Posterior vena cava (tissue), 2 donors: ENCODE data around the gene ERC2. TPM values are rescaled to one million over a fixed set of nuclear protein-coding genes. Genes with fewer than 3 reads are reported as not detected.
"Not testable (repeated sequence)": the region's sequence is repeated elsewhere in the genome, so short reads cannot be mapped to it uniquely, and the experiment has no call there.

Experiments used
- DNase-seq: peaks from one replicate; pipeline ENCODE4 v3.0.0-alpha.2; 2020; ENCODE audit warnings: low spot score
- intact Hi-C, 2 donors: fragments of 100-400 bp; cut with DNase I; formaldehyde crosslinking; loops; one replicate each; pipeline versions ENCODE4 v1.14.1 to v1.14.2; 2022 to 2023
- total RNA-seq, 2 donors: library from RNA; stranded (reverse); fragmentation: NEBNext Ultra II Directional; extraction: Animal tissue kit (Norgen Biotek cat#: 25700); gene quantifications; one replicate each; pipeline ENCODE4 v1.2.1, GENCODE V29; 2021
- donor health status: DM: yes; HTN: yes; CAD: no.
- donor health status: DM: yes; HTN: yes; CAD: no.

ERC2 gene
- total RNA-seq, 2 donors from 2014 or later = 0.14 TPM

- DNase-seq = no peak
- intact Hi-C loops = no loop called here
These were observed 407.6 kb downstream of the ERC2 start for GRCh38 chr3:56060521-56061278.

DNA sequence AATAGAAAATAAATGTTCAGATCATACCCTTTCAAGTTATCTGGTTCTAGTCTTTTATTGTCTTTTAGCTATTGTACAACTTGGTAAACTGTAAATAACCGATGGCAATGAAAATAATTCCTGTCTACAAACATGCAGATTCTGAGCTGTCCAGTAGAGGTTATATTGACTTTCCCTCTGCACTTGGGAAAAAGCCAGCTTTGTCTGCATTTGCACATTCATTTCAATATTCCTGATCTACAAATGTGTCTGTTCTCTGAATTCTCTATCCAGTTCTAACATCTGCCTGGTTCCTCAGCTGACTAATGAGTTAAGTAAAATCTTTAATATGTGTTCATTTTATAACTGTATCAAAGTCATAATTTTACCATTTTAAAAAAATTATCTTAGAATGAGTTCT is 408.5 kb downstream of the ERC2 start:
- intact Hi-C loops = no loop called here
- DNase-seq = no peak

- intact Hi-C loops = no loop called here
- DNase-seq = no peak
These were observed 412.3 kb downstream of the ERC2 start for GRCh38 chr3:56055951-56056350.

GRCh38 chr3:56055546-56055945 is 412.7 kb downstream of the ERC2 start:
- intact Hi-C loops = no loop called here
- no peak for DNase-seq

DNA sequence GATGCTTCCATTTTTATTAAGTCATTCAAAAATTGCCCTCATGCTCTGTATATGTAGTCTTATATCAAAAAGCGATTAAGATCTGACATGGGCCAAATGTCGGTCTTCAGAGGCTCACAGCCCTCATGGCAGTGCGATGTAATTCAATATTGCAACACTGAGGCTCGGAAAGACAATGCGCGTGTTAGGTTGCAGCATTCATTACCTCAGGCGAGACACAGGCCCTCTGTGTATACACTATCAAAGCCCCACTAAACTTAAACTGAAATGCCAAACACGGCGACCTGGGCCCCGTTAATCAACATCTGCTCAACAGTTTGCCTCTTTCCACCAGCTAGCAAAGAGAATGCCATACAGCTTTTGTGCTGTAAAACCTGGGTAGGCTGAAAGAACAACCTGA is 413.4 kb downstream of the ERC2 start:
- DNase-seq = no peak
- intact Hi-C loops = no loop called here

GRCh38 chr3:56053727-56054126 is 414.5 kb downstream of the ERC2 start:
- intact Hi-C loops = no loop called here
- DNase-seq = no peak

DNA sequence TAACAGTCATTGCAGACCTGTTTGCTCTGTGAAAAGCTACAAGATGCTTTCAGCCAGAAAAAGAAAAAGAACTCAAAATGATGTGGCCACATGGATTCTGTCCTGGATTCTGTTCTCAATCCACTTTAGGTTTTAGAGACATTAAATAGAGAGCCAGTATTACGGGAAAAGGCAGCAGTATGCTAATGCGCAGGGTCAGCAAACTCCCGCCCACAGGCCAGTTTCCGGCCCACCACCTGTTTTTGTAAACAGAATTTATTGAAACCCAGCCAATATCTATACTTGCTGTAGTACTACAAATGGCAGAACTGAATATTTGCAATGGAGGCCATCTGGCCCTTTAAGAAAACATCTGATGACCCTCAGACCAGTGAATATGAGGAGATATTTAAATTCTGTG is 416.1 kb downstream of the ERC2 start:
- intact Hi-C loops = no loop called here
- DNase-seq = no peak

DNA sequence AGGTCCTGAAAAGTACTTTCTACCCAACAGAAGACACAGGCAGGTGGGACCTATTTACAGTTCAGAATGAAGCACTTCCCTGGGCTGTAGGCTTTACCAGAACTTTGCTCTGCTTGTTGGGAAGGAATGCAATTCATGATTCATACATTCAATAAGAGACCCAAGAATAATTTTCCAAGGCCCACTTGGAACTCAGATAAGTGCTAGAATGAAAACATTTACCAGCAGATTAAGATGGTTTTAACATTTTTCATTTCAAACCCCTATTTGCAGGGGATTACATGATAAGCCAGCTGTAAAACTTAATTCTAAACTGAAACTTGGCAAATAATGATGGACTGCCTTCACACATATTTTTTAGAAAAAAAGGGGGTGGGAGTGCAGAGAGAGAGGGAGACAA is 417.2 kb downstream of the ERC2 start:
- intact Hi-C loops = no loop called here
- DNase-seq = no peak

- DNase-seq = no peak
- intact Hi-C loops = no loop called here
These were observed 419.3 kb downstream of the ERC2 start for GRCh38 chr3:56048946-56049345.

GRCh38 chr3:56048331-56048730 is 419.9 kb downstream of the ERC2 start:
- no peak for DNase-seq
- intact Hi-C loops = no loop called here

DNA sequence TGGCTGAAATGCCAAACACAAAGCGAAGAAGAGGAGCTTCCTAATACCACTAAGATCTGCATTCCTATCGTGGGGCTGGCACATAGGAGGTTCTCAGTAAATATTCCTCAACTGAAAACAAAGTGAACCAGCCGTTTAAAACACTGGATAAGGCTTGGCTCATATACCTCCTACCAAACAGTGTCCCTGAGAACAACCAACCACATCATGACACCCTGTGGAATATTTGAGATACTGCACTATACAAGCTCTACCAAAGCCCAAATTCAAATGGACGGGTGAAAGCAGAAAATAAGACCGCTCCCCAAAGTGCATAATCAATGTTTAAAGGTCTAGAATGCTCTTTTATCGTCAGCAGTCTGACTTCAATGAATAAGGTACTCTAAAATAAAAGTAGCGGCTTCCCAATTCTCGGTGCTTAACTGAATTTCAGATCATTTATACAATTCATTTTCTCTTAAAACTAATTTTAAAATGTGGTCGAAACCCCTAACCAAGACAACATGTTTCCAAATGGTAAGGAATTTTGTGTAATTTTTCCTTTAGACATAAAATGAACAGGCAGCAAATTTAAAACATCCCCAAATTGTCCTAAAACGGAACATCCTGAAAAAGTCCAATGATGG is 425.8 kb downstream of the ERC2 start:
- intact Hi-C loops = no loop called here
- no peak for DNase-seq

GRCh38 chr3:56025326-56025725 is 442.9 kb downstream of the ERC2 start:
- DNase-seq = no peak
- intact Hi-C loops = no loop called here

- DNase-seq = no peak
- intact Hi-C loops = no loop called here
These were observed 444.7 kb downstream of the ERC2 start for GRCh38 chr3:56023546-56023945.

DNA sequence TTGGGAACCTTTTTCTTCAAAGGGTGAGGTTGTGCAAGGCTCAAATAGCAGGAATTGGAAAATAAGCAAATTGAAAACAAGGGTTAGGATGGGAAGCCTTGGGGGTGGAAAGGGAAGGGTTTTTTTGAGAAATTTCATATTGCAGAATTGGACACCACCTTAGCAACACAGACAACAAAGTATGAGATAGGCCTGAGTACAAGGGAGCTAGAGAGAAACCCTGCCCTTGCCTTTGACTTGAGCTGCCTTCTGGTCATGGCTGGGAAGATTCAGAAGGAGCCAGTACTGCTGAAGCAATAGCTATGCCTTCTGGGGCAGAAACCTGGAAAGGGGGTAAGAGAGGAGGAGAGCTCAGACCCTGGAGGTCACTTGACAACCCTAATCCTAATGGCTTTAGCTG is 445.6 kb downstream of the ERC2 start:
- DNase-seq = no peak
- intact Hi-C loops = no loop called here

DNA sequence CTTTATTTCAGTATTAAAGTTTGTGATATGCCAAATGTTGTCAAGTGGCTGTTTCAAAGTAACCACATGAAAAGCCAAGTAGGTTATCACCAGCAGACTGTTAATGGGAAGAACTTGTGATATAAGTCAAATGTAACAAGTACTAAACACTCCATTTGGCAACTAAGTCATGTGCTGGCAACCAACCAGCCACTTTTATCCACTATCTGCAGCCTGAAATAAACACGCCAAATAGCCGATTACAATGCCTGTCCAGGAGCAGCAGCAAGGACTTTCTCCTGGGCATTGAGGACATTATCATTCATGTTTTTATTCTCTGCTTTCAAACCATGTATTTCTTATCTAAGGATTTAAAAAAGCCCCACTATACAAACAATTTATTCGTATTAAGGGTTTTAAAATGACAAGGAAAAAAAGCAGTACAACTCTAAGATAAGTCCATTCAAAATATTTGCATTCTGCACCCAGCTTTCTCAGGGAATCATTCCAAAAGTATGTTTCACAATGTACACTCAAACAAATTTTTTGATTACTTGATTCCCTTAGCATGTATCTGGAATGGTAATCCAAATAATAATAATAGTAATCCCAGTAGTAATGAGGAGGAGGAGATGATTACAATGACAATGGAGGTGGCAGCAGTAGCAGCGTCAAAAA is 448.6 kb downstream of the ERC2 start:
- DNase-seq = no peak
- intact Hi-C loops = no loop called here

GRCh38 chr3:56015374-56015773 is 452.9 kb downstream of the ERC2 start:
- DNase-seq, intact Hi-C loops: not testable (repeated sequence)

DNA sequence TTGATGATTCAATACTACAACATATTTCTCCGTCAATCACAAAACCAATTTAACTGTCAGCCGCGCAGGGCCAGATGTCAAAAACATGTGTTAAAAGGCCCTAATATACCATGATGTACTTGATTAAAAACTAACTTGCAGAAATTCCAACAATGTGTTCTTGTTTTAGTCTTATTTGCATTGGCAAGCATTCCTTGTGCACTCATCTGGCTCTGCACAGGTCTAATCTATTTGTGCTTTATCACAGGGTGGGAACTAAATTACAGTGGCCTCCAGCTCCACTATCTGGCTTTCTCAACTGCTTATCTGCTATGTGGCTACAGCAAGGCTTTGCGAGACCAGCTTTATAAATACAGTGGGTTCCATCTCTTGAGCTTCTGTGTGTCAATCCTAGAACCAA is 455.5 kb downstream of the ERC2 start:
- intact Hi-C loops = no loop called here
- no peak for DNase-seq

DNA sequence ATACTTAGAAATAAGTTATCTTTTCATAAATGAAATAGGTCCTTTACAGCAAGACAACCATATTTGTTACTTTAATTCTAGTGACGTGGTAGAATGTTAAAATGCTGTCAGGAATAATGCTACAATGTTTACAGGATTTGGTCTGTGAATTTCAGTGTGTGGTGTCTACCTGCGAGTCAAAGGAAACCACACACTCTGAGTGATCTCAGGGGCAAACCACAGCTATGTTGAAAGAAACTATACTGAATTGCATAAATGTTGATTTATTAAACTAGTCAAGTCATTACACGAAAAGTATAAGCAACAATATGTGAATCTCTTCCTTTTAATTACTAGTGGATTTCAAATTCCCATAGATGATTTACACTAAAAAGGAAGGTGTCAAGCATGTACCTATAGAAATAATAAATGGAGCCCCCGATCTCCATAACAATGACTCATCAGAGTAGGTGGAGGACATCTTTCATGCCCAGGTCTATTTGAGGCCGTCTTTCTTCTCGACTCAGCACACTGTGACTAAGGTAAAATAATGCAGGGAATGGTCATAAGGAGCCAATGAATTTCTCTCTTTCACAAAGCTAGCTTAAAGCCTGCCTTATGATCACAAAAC is 463.0 kb downstream of the ERC2 start:
- intact Hi-C loops = no loop called here

DNA sequence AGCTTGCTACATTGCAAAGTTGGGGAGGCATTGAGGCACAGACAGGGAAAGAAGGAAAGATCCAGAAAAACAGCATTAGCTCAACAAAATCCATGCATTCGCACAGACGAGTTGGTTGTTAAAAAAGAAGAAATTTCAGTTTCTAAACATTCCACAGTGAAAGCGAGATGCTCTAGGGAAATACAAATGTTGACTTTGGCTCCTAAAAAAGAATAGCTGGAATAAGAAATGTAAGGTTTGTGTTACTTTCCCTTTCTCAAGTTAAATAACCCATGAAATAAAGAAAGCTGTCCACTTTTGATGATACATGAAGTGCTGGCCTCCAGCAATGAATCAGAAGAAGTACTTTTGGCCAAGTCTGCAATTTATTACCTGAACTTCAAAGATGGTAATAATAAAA is 465.1 kb downstream of the ERC2 start:
- intact Hi-C loops = no loop called here
- no peak for DNase-seq

More for the DNA sequence above, 463.0 kb downstream of the ERC2 start:
- no peak for DNase-seq

DNA sequence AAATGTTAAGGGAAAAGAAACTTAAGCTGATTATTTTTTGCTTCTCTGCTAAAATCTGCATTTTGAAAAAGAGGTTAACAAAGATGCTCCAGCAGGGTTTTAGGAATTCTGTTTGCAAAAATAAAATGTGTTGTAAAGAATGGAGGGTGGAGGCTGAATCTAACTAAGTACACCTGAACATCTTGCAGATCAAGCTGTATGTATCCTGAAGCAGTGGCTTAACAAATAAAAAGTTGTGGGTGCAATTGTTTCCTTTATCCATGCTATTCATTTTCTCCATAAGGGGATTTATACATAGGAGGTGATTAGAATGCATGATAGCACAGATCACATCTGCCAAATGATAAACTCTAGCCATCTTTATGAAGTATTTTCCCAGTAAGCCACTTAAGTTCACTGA is 466.3 kb downstream of the ERC2 start:
- no peak for DNase-seq

More for the DNA sequence above, 466.3 kb downstream of the ERC2 start:
- intact Hi-C loops = no loop called here
